T-helper 1 cell (primary cell): ENCODE measurements around the gene AKAP9.
"Not testable (repeated sequence)": the region's sequence is repeated elsewhere in the genome, so short reads cannot be mapped to it uniquely, and the experiment has no call there.

Experiments used
- DNase-seq, 5 donors: peaks; one replicate each; pipeline ENCODE4 v3.0.0-alpha.2; 2012 to 2020

The AKAP9 gene

GRCh38 chr7:92013611-92014010 lies 72.9 kb downstream of the AKAP9 start:
- no peak for DNase-seq

DNA sequence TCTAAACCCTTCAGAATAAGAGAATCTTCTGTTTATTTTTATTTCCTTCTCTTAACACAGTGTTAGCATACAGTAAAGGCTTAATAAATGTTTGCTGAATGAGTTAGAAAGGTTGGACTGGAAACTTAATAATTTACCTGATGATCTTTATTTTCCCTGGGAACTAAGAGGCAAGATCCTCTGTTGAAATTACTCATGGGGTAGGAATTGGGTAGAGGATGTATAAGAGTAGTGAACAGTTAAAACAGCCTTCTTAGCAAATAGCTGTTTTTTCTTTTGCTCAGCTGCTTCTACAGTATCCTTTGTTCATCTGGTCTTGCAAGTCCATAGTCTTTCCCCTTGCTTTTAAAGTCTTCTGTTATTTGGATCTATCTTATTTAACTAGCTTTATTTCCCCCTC lies 80.0 kb downstream of the AKAP9 start:
- DNase-seq, result no peak

DNA sequence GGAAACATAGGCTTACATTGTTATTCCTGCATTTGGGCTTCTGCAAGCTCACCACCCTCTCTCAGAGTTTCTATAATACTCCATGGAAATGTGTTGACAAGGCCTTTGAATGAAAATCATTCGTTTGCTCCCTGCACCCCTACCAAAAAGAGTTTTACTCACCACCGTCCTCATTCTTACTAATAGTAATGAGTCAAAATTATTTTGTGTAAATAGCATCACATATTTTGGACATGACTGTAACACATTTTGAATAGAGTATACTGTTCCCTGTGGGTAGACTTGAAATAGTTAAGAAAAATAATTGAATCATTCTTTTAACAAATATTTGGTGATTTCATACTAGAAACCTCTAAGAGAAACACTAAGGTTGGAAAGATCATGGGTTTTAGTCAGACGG lies 84.6 kb downstream of the AKAP9 start:
- no peak for DNase-seq

DNA sequence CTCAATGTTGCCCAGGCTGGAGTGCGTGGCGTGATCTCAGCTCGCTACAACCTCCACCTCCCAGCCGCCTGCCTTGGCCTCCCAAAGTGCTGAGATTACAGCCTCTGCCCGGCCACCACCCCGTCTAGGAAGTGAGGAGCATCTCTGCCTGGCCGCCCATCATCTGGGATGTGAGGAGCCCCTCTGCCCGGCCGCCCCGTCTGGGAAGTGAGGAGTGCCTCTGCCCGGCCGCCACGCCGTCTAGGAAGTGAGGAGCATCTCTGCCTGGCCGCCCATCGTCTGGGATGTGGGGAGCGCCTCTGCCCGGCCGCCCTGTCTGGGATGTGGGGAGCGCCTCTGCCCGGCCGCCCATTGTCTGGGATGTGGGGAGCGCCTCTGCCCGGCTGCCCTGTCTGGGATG lies 86.0 kb downstream of the AKAP9 start:
- DNase-seq, result not testable (repeated sequence)

DNA sequence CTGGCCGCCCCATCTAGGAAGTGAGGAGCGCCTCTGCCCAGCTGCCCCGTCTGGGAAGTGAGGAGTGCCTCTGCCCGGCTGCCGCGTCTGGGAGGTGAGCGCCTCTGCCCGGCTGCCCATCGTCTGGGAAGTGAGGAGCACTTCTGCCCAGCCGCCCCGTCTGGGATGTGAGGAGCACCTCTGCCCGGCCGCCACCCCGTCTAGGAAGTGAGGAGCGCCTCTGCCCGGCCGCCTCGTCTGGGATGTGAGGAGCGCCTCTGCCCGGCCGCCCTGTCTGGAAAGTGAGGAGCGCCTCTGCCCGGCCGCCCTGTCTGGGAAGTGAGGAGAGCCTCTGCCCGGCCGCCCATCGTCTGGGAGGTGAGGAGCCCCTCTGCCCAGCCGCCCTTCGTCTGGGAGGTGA lies 86.5 kb downstream of the AKAP9 start:
- not testable (repeated sequence) for DNase-seq

DNA sequence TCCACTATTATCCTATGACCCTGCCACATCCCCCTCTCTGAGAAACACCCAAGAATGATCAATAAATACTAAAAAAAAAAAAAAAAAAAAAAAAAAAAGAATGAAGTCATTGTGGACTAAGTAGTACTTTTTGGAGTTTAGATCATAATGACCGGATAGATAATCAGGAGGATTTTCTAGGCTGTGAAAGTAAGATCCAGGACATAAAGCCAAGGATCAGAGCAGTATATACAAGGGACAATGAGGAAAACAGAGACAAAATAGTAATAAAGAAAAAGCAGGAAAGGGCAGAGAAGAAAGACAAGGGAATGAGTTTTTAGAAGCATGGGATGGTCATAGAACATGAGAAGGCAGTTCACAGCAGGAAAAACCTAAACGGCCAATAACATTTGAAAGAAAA lies 87.6 kb downstream of the AKAP9 start:
- no peak for DNase-seq

DNA sequence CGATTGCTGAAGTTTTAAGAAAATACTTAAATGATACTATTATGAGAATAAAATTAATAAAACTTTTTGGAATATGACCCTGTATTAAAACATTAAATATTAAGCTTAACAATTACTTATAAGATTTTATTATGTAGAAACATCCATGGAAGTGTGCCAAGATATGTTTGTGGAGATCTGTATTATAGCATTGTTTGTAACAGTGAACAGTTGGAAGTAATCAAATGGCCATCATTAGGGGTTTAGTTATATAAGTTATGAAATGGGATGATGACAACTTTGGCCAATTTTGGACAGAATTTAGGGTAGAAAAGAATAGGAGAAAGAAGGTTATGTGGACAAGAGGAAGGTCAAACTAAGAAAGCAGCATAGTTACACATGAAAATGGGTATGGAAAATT lies 88.0 kb downstream of the AKAP9 start:
- DNase-seq, result no peak

DNA sequence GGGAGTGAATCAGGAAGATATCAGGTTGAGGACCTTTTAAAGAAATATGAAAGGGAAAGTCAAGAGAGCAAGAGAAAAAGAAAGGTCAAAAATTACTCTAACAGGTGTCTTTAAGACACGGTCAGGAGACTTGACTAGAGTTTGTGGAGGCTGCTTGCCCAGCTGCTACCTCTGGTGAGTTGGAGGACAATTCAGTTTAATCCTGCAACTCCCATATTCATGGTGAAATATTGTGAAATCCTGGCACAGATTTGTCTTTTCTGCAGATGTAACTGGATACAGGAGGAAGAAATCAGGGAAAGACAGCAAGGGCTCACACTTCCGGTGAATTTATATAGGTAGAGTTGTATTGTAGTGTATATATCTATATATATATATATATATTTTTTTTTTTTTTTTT lies 93.5 kb downstream of the AKAP9 start:
- DNase-seq, result no peak

DNA sequence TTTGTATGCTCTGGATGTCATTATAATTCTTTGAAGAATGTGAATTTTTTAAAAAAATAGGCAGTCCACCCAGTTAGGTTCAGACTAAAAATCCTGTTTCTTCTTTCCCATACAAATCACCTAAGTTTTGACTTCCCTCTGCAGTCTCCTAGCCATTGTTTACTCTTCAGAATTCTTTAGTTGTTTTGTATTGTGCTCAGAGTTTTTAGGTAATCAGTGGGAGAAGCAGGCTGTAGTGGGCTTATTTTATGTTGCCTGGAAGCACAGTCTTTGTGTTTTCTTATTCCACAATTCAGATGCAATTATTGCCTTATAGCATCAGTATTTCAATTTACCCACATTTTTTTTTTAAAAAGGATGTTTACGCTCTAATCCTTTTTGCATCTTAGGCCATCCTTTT lies 94.9 kb downstream of the AKAP9 start:
- no peak for DNase-seq

GRCh38 chr7:92039900-92040299 lies 99.2 kb downstream of the AKAP9 start:
- no peak for DNase-seq

DNA sequence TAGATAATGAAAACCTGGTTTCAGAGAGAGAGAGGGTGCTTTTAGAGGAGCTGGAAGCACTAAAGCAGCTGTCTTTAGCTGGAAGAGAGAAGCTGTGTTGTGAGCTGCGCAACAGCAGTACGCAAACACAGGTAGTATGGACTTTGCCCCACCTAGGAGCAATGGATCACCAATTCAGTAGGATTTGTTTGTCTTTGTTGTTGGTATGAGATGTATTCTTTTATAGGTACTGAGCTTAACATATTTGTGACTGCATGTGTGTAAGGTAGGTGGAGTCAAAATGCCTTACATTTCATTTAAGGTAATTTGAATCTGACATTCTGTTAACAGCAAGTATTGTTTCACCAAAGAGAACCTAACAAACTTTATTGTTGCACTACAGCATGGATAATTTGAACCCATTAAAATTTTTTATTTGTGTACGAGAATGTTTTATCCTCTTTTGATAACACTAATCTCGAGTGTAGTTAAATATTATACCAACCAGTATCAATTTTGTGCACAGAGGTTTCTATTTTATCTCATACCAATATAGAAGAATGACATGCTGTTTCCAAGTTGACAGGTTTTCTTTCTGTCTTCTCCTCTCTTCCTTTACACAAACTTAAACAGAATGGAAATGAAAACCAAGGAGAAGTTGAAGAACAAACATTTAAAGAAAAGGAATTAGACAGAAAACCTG lies 101.5 kb downstream of the AKAP9 start:
- no peak for DNase-seq

DNA sequence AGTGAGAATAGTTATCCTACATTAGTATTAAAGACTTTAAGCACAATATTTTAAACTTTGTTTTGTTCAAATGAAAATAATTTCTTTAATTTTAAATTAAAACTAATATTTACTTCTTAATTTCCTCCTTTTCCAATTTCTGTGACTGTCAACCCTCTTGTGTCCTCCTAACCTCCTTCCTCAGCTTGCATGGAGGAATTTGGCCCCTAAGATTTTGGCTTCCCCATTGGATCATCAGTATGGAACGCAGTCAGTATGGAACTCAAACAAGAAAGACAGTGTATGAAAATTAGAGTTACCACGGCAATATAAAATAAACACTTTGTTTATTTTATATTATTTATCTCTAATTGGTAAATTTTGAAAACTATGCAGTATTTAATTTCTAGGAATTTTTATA lies 102.4 kb downstream of the AKAP9 start:
- DNase-seq, result no peak

- no peak for DNase-seq
Observed at GRCh38 chr7:92043637-92044036, 103.0 kb downstream of the AKAP9 start.

DNA sequence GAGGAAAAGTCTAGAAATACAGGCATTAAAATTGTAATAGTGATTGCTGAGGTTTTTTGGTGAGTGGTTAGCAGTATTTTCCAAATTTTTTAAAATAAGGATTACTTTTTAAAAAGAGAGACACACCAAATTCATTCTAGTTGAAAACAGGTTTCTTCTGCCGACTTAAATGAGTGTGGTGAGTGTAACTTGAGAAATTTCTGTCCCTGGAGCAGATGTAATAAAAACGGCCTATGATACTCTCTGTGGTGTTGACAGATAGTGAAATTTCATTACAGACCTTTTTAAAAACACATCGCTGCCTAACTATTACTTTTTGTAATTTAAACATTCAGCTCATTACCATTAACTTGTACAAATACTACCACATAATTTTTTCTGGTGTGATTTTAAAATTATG lies 103.5 kb downstream of the AKAP9 start:
- no peak for DNase-seq

DNA sequence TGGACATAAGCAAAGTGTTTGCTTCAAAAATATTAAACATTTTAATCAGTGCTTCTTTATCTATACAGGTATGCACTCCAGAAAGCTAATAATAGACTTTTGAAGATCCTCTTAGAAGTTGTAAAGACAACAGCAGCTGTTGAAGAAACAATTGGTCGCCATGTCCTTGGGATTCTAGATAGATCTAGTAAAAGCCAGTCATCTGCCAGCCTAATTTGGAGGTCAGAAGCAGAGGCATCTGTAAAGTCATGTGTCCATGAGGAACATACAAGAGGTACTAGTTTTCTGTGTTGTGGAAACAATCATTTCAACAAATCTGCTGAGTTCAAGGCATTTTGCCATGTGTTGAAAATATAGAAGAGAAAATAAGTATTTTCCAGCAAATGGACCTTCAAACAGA lies 104.3 kb downstream of the AKAP9 start:
- DNase-seq, result no peak

DNA sequence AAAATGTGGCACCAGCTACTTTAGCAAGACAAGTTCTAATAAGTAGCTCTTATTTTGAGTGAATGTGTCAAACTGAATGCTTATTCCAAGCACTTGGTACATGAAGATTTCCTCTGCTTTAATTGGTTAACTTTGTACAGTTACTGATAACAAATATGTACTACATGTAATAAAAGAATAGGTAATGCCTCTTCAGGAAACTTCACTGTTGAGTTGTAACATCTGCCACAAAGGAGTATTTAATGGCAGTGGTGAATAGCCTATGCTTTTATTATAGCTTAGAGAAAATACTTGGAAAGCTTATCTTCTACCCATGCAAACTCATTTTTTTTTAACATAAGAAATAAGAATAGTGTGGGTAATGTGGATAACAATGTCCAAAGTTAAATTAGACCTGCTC lies 111.0 kb downstream of the AKAP9 start:
- DNase-seq, result no peak

- DNase-seq, result no peak
Observed at GRCh38 chr7:92052159-92052558, 111.5 kb downstream of the AKAP9 start.

DNA sequence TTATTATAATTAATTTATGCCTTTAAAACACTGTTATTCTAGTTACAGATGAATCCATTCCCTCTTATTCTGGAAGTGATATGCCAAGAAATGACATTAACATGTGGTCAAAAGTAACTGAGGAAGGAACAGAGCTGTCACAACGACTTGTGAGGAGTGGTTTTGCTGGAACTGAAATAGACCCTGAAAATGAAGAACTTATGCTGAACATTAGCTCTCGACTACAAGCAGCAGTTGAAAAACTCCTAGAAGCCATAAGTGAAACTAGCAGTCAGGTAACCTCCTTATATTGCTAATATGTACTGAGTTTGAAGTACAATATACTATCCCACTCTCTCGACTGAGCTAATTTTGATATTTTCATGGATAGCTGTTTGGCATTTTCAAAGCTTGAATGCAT lies 112.0 kb downstream of the AKAP9 start:
- no peak for DNase-seq

DNA sequence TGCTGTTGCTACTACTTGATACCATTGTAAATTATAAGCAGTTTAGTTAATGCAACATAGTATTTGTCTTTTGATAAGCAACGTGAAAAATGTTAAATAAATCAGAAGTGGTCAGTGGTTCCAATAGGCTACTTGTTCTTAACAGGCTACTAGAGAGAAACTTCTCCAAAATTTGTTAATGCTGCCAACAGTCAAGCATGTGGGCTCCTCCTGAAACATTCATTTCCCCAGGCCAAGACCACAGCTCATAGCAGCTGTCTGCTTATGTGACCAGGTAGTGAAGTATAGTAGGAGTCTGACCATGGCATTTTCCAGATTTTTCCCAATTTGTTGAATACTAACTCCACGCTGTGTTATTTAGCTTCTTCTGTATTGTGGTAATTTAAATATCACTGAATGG lies 112.7 kb downstream of the AKAP9 start:
- DNase-seq, result no peak

DNA sequence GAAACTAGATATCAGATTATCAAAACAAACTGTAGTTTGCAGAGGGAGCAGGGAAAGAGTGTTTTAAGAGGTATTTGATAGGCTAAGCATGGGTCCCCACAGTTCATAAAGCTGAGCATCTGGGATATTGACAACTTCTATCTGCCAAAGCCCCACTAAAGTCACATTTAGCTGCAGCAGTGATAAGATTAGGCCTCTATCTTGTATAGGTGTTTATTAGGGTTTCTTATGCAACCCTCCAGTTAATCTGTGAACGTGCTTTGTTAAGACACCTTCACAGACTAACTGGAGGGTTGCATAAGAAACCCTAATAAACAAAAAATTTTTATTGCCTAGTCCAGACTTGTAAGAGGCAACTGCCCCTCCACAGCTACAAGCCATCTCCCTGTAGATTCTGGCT lies 115.6 kb downstream of the AKAP9 start:
- no peak for DNase-seq

GRCh38 chr7:92057375-92057774 lies 116.7 kb downstream of the AKAP9 start:
- DNase-seq, result no peak

GRCh38 chr7:92058040-92058439 lies 117.4 kb downstream of the AKAP9 start:
- peak in 1 of 5 donors; percentile 36 for DNase-seq

DNA sequence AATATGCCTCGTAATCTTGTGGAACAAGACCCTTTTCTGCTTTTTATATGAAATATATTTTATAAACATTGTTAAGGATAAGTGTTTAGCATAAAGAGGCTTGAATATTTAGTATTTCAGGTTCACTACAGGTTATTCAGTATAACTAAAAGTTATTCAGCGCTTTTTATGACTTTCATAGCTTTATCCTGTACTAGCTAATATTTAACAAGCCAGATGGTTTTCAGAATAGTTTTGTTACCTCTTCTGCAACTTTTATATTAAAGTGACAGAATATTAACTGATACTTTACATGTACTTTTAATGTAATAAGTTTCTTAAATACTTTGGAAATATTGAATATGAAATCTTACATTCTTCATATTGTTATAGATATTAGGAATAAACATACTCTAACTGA lies 118.2 kb downstream of the AKAP9 start:
- DNase-seq, result no peak

DNA sequence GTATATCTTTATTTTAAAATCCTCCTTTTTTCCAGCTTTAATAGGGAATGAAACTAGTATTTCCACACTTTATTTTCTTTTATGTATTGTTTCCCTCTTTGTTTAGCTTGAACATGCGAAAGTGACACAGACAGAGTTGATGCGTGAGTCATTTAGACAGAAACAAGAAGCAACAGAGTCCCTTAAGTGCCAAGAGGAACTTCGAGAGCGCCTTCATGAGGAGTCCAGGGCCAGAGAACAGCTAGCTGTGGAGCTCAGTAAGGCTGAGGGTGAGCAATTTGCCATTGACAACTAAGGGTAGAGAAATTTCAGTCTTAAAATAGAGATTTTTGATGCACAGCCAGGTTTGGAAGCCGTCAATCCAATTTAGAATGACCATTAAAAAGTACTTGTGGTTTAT lies 120.5 kb downstream of the AKAP9 start:
- DNase-seq, result no peak

GRCh38 chr7:92064438-92065029 lies 123.9 kb downstream of the AKAP9 start:
- DNase-seq, result no peak
